Measurements from ENCODE around the gene DNMT1. TPM values are rescaled to one million over a fixed set of nuclear protein-coding genes. Genes with fewer than 3 reads are reported as not detected.

The DNMT1 gene
- total RNA-seq, 1 experiment from 2014 or later, result 210 TPM

DNA sequence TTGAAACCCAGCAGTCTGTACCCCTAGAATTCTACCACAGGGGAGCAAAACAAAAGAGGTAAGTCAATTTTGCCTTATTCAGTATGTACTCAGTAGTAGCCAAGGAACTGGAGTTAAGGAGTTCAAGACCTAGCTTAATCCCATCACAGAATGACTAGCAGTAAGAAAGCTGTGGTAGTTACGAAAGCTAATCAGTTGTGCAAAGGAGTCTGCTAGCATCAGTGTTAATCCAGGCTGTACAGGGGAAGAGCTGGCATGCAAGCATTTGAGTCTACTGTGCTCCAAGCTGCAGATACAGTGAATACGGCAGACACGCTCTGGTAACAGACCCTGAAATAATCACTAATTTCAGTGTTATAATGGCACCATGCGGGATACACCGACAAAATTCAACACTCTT, 4.7 kb downstream of the DNMT1 start (continued):
- no peak for TF ChIP-seq RORB (CRISPR knock-in tag; IDR thresholded peaks at IDR 0.05)
- no peak for TF ChIP-seq NFATC4 (CRISPR knock-in tag; IDR thresholded peaks at IDR 0.05)
- TF ChIP-seq, protein P1, sequence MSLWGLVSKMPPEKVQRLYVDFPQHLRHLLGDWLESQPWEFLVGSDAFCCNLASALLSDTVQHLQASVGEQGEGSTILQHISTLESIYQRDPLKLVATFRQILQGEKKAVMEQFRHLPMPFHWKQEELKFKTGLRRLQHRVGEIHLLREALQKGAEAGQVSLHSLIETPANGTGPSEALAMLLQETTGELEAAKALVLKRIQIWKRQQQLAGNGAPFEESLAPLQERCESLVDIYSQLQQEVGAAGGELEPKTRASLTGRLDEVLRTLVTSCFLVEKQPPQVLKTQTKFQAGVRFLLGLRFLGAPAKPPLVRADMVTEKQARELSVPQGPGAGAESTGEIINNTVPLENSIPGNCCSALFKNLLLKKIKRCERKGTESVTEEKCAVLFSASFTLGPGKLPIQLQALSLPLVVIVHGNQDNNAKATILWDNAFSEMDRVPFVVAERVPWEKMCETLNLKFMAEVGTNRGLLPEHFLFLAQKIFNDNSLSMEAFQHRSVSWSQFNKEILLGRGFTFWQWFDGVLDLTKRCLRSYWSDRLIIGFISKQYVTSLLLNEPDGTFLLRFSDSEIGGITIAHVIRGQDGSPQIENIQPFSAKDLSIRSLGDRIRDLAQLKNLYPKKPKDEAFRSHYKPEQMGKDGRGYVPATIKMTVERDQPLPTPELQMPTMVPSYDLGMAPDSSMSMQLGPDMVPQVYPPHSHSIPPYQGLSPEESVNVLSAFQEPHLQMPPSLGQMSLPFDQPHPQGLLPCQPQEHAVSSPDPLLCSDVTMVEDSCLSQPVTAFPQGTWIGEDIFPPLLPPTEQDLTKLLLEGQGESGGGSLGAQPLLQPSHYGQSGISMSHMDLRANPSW (CRISPR knock-in tag; conservative IDR thresholded peaks at IDR 0.05; ENCODE audit: low read depth), result no peak
- no peak for TF ChIP-seq SMAD4 (CRISPR knock-in tag; IDR thresholded peaks at IDR 0.05)
- TF ChIP-seq, protein P2, sequence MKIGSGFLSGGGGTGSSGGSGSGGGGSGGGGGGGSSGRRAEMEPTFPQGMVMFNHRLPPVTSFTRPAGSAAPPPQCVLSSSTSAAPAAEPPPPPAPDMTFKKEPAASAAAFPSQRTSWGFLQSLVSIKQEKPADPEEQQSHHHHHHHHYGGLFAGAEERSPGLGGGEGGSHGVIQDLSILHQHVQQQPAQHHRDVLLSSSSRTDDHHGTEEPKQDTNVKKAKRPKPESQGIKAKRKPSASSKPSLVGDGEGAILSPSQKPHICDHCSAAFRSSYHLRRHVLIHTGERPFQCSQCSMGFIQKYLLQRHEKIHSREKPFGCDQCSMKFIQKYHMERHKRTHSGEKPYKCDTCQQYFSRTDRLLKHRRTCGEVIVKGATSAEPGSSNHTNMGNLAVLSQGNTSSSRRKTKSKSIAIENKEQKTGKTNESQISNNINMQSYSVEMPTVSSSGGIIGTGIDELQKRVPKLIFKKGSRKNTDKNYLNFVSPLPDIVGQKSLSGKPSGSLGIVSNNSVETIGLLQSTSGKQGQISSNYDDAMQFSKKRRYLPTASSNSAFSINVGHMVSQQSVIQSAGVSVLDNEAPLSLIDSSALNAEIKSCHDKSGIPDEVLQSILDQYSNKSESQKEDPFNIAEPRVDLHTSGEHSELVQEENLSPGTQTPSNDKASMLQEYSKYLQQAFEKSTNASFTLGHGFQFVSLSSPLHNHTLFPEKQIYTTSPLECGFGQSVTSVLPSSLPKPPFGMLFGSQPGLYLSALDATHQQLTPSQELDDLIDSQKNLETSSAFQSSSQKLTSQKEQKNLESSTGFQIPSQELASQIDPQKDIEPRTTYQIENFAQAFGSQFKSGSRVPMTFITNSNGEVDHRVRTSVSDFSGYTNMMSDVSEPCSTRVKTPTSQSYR (CRISPR knock-in tag; IDR thresholded peaks at IDR 0.05), result no peak

DNA sequence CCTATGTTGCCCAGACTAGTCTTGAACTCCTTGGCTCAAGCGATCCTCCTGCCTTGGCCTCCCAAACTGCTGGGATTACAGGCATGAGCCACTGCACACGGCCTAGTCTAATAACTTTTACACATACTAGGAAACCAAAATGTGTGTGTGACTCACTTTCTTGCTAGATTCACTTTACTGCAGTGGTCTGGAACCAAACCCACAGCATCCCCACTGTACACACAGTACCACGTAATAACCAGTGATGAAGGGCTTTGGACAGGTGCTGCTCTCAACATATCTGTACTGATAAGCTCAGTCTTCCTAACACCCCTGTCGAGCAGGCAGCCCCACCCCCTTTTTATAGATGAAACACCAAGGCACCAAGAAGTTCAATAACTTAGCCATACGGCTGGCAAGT, 5.1 kb downstream of the DNMT1 start:
- Mint-ChIP-seq H3K9me3 (no peaks in the 10 kb centered on the region), H3K27ac (0 out of 2 replicates have a peak overlapping the region, but pooled peaks have one; percentile 10), H3K36me3 (peaks cover 5% of the 10 kb centered on the region), H3K4me1 (peaks cover 8% of the 10 kb centered on the region), H3K27me3 (ENCODE audit: low read depth) (no peaks in the 10 kb centered on the region), H3K4me3 (no peak overlapping the region)
- DNase-seq (ENCODE audit: low spot score) (no peak), ATAC-seq (no peak)
- CTCF ChIA-PET, result interaction anchor here (1.5 kb wide), 1 partner anchor 61 kb away, joined by 5 read pairs; no protein-coding TSS in a partner anchor
- POLR2A ChIA-PET, result no interaction called here
- TF ChIP-seq, protein P3, sequence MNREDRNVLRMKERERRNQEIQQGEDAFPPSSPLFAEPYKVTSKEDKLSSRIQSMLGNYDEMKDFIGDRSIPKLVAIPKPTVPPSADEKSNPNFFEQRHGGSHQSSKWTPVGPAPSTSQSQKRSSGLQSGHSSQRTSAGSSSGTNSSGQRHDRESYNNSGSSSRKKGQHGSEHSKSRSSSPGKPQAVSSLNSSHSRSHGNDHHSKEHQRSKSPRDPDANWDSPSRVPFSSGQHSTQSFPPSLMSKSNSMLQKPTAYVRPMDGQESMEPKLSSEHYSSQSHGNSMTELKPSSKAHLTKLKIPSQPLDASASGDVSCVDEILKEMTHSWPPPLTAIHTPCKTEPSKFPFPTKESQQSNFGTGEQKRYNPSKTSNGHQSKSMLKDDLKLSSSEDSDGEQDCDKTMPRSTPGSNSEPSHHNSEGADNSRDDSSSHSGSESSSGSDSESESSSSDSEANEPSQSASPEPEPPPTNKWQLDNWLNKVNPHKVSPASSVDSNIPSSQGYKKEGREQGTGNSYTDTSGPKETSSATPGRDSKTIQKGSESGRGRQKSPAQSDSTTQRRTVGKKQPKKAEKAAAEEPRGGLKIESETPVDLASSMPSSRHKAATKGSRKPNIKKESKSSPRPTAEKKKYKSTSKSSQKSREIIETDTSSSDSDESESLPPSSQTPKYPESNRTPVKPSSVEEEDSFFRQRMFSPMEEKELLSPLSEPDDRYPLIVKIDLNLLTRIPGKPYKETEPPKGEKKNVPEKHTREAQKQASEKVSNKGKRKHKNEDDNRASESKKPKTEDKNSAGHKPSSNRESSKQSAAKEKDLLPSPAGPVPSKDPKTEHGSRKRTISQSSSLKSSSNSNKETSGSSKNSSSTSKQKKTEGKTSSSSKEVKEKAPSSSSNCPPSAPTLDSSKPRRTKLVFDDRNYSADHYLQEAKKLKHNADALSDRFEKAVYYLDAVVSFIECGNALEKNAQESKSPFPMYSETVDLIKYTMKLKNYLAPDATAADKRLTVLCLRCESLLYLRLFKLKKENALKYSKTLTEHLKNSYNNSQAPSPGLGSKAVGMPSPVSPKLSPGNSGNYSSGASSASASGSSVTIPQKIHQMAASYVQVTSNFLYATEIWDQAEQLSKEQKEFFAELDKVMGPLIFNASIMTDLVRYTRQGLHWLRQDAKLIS (CRISPR knock-in tag; IDR thresholded peaks at IDR 0.05; ENCODE audit: borderline replicate concordance), result no peak
- TF ChIP-seq, protein P4, sequence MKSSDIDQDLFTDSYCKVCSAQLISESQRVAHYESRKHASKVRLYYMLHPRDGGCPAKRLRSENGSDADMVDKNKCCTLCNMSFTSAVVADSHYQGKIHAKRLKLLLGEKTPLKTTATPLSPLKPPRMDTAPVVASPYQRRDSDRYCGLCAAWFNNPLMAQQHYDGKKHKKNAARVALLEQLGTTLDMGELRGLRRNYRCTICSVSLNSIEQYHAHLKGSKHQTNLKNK (CRISPR knock-in tag; IDR thresholded peaks at IDR 0.05), result no peak
- TF ChIP-seq, protein P5, sequence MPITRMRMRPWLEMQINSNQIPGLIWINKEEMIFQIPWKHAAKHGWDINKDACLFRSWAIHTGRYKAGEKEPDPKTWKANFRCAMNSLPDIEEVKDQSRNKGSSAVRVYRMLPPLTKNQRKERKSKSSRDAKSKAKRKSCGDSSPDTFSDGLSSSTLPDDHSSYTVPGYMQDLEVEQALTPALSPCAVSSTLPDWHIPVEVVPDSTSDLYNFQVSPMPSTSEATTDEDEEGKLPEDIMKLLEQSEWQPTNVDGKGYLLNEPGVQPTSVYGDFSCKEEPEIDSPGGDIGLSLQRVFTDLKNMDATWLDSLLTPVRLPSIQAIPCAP (CRISPR knock-in tag; IDR thresholded peaks at IDR 0.05), result no peak
- no peak for TF ChIP-seq GRHL2 (CRISPR knock-in tag; IDR thresholded peaks at IDR 0.05; ENCODE audit: insufficient replicate concordance, severe bottlenecking)
- TF ChIP-seq, protein P6, sequence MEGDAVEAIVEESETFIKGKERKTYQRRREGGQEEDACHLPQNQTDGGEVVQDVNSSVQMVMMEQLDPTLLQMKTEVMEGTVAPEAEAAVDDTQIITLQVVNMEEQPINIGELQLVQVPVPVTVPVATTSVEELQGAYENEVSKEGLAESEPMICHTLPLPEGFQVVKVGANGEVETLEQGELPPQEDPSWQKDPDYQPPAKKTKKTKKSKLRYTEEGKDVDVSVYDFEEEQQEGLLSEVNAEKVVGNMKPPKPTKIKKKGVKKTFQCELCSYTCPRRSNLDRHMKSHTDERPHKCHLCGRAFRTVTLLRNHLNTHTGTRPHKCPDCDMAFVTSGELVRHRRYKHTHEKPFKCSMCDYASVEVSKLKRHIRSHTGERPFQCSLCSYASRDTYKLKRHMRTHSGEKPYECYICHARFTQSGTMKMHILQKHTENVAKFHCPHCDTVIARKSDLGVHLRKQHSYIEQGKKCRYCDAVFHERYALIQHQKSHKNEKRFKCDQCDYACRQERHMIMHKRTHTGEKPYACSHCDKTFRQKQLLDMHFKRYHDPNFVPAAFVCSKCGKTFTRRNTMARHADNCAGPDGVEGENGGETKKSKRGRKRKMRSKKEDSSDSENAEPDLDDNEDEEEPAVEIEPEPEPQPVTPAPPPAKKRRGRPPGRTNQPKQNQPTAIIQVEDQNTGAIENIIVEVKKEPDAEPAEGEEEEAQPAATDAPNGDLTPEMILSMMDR (IDR thresholded peaks at IDR 0.05), result no peak
- TF ChIP-seq SP1 (CRISPR knock-in tag; conservative IDR thresholded peaks at IDR 0.05), result no peak
- TF ChIP-seq, protein P7, sequence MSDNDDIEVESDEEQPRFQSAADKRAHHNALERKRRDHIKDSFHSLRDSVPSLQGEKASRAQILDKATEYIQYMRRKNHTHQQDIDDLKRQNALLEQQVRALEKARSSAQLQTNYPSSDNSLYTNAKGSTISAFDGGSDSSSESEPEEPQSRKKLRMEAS (CRISPR knock-in tag; IDR thresholded peaks at IDR 0.05), result no peak
- TF ChIP-seq, protein P2 (CRISPR knock-in tag; IDR thresholded peaks at IDR 0.05), result no peak
- no peak for TF ChIP-seq ZNF671 (CRISPR knock-in tag; IDR thresholded peaks at IDR 0.05)
- TF ChIP-seq, protein P8, sequence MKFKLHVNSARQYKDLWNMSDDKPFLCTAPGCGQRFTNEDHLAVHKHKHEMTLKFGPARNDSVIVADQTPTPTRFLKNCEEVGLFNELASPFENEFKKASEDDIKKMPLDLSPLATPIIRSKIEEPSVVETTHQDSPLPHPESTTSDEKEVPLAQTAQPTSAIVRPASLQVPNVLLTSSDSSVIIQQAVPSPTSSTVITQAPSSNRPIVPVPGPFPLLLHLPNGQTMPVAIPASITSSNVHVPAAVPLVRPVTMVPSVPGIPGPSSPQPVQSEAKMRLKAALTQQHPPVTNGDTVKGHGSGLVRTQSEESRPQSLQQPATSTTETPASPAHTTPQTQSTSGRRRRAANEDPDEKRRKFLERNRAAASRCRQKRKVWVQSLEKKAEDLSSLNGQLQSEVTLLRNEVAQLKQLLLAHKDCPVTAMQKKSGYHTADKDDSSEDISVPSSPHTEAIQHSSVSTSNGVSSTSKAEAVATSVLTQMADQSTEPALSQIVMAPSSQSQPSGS (CRISPR knock-in tag; IDR thresholded peaks at IDR 0.05; ENCODE audit: borderline replicate concordance, low read depth), result no peak
- TF ChIP-seq ELF4 (CRISPR knock-in tag; IDR thresholded peaks at IDR 0.05; ENCODE audit: low read depth), result no peak

Measured in WTC11 (cell line).